Neutrophil (primary cell): Measurements from ENCODE around the gene RAB4A.

Experiments
- H3K27ac ChIP-seq: fragments of 200-600 bp; sonication (generic); 2 replicates; pipeline ENCODE4 v1.5.1; 2016; ENCODE audit warnings: mild to moderate bottlenecking, moderate library complexity
- H3K27me3 ChIP-seq: fragments of 200-600 bp; sonication (generic); 2 replicates; pipeline ENCODE4 v1.6.0; 2016; ENCODE audit warnings: mild to moderate bottlenecking
- H3K36me3 ChIP-seq: fragments of 200-600 bp; sonication (generic); 2 replicates; pipeline ENCODE4 v1.5.1; 2017
- H3K4me1 ChIP-seq, 2 experiments: fragments of 200-600 bp in 1 of 2; sonication (generic) in 1 of 2; 1 replicate in 1 of 2; 2 replicates in 1 of 2; pipeline versions ENCODE4 v1.5.1 to v1.6.1; 2013 to 2016; ENCODE audit warnings: low read depth in 1 of 2, low read length in 1 of 2, mild to moderate bottlenecking in 1 of 2, moderate library complexity in 1 of 2; ENCODE audit not compliant: control insufficient read depth in 1 of 2, insufficient read depth in 1 of 2
- H3K4me3 ChIP-seq, 2 experiments: fragments of 200-600 bp in 1 of 2; sonication (generic) in 1 of 2; 1 replicate in 1 of 2; 2 replicates in 1 of 2; pipeline ENCODE4 v1.5.1; 2013 to 2016; ENCODE audit warnings: low read depth in 1 of 2, low read length in 1 of 2, mild to moderate bottlenecking in 1 of 2, moderate library complexity in 1 of 2
- H3K9me3 ChIP-seq: fragments of 200-600 bp; sonication (generic); 2 replicates; pipeline ENCODE4 v1.5.1; 2016
- TF ChIP-seq, protein P1 (sequence below): fragments of 200-600 bp; sonication (generic); IDR thresholded peaks from 2 replicates; pipeline ENCODE4 v1.5.1; 2016; ENCODE audit warnings: antibody characterized with exemption

Gene RAB4A

DNA sequence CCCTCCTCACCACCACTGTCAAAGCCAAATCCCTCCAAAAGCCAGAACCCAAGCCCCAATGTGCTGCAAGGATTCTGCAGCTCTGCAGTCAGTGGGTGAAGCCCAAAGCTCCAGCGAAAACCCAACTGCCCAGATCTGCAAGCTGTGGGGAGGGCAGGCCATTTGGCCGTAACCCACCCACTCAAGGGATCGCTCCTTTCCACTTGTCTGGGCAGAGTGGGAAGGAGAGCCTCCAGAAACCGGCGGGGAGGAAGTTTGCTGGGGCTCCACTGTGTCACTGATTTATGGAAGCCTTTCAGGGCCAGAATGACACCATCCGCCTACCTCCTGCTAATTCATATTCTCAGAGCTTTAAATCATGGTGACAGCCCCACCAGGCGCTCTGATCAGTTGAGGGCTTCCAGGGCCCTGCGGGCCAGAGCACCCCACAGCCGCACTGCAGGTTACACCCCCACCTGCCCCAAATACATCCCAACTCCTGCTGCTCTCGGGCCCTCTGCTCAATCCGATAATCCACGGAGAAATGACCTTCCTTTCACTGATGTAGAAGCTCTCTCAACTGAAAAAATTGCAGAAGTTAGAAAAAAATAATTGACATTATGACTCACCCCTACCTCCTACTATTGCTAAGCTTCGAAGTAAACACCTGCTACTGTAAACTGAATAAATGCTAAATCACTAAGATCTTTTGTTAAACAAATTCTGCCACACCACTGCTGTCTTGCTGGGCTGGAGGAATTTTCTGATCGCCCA, 40.6 kb upstream of the RAB4A start:
- TF ChIP-seq, protein P1, sequence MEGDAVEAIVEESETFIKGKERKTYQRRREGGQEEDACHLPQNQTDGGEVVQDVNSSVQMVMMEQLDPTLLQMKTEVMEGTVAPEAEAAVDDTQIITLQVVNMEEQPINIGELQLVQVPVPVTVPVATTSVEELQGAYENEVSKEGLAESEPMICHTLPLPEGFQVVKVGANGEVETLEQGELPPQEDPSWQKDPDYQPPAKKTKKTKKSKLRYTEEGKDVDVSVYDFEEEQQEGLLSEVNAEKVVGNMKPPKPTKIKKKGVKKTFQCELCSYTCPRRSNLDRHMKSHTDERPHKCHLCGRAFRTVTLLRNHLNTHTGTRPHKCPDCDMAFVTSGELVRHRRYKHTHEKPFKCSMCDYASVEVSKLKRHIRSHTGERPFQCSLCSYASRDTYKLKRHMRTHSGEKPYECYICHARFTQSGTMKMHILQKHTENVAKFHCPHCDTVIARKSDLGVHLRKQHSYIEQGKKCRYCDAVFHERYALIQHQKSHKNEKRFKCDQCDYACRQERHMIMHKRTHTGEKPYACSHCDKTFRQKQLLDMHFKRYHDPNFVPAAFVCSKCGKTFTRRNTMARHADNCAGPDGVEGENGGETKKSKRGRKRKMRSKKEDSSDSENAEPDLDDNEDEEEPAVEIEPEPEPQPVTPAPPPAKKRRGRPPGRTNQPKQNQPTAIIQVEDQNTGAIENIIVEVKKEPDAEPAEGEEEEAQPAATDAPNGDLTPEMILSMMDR: no peak
- H3K9me3 ChIP-seq: no peaks in the 10 kb centered on the region
- H3K27ac ChIP-seq: no peak overlapping the region
- H3K36me3 ChIP-seq: no peaks in the 10 kb centered on the region
- H3K27me3 ChIP-seq: peaks cover 39% of the 10 kb centered on the region
- peaks cover 11 to 14% of the 10 kb centered on the region in 2 experiments for H3K4me1 ChIP-seq
- no peak overlapping the region for H3K4me3 ChIP-seq

DNA sequence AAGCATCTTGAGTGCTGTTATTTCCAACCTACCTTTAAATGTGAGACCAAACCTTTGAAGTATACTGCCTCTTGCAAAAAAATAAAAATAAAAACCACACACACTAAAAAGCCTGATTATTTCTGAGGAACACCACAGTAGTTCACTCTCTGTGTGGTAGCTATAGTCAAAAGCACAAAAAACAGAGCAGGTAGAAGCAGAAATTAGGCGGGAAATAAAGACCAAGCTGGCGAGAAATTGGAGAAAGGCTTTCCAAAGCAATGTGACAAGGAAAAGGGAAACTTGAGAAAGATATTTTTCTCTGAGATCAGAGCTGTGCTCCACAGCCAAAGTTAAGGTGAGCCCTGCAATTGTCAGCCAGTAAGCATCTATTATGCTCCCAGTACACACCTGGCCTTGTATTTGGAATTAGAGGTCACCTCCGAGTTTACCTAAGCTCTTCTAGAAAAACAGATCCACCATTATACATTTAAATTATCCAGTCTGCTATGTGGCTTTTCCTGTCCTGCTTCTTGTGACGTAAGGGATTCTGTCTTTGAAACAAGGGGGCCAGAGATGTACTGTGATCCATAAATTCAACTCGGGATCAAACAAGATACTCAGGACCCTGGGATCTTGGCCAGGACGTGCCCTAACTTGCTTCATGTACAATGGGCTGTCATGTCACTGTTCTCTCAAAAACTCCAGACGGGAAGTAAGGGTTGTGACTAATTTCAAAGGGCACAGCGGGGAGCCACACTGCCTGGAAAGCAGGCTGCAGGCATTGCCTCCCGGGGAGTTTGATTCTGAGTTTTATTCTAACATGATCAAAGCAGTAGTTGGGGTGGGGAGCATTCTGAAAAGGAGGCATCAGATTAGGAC, 39.8 kb upstream of the RAB4A start:
- no peaks in the 10 kb centered on the region for H3K9me3 ChIP-seq
- H3K36me3 ChIP-seq: no peaks in the 10 kb centered on the region
- peaks cover 11 to 14% of the 10 kb centered on the region in 2 experiments for H3K4me1 ChIP-seq
- no peak overlapping the region for H3K4me3 ChIP-seq
- no peak overlapping the region for H3K27ac ChIP-seq
- peaks cover 39% of the 10 kb centered on the region for H3K27me3 ChIP-seq
- TF ChIP-seq, protein P1: no peak

DNA sequence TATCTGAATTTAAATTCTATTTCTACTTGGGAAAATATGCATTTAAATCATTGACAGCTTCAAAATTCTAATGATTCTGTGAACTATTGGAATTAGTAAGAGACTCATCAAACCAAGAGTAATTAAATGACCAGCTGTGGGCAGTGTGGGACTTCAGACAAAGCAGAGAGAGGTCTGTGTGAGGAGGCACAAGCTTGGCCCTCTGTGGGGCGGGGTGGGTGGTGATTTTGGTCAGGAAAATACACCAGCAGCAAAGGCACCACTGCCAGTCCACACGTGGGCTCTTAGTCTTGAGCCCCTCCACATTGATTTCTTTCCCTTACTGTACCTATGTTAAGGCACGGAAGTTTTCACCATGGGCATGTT, 39.2 kb upstream of the RAB4A start:
- Histone ChIP-seq H3K36me3 (no peaks in the 10 kb centered on the region), H3K4me1 (peaks cover 11 to 14% of the 10 kb centered on the region in 2 experiments), H3K4me3 (no peak overlapping the region), H3K27me3 (peaks cover 39% of the 10 kb centered on the region), H3K27ac (no peak overlapping the region), H3K9me3 (no peaks in the 10 kb centered on the region)
- TF ChIP-seq, protein P1: no peak

GRCh38 chr1:229234870-229235472, 35.9 kb upstream of the RAB4A start:
- H3K27me3 ChIP-seq: peaks cover 27% of the 10 kb centered on the region
- TF ChIP-seq, protein P1: no peak
- H3K9me3 ChIP-seq: no peaks in the 10 kb centered on the region
- no peak overlapping the region for H3K27ac ChIP-seq
- H3K4me1 ChIP-seq: peaks cover 0 to under 1% of the 10 kb centered on the region in 2 experiments
- H3K36me3 ChIP-seq: no peaks in the 10 kb centered on the region
- H3K4me3 ChIP-seq: no peak overlapping the region

GRCh38 chr1:229237320-229237719, 33.6 kb upstream of the RAB4A start:
- H3K4me3 ChIP-seq: no peak overlapping the region
- no peaks in the 10 kb centered on the region for H3K9me3 ChIP-seq
- no peak overlapping the region for H3K27ac ChIP-seq
- H3K27me3 ChIP-seq: peaks cover 6% of the 10 kb centered on the region
- no peaks in the 10 kb centered on the region for H3K4me1 ChIP-seq
- H3K36me3 ChIP-seq: no peaks in the 10 kb centered on the region
- TF ChIP-seq, protein P1: no peak
